PC-3 (cell line): ENCODE measurements around the gene GHRH. TPM values are rescaled to one million over a fixed set of nuclear protein-coding genes. Genes with fewer than 3 reads are reported as not detected.

Experiments
- ATAC-seq: fragments of 200-7000 bp; cut with Tn5 transposase; 2 replicates; pipeline ENCODE4 v1.9.1; 2020; ENCODE audit warnings: mild to moderate bottlenecking, moderate library complexity
- BruUV-seq: library from RNA; stranded (reverse); fragments of 400-500 nt; replicated peaks from 2 replicates; lab custom pipeline; 2021; lab: Mats Ljungman, UMichigan
- CTCF ChIA-PET: fragments of 300-600 bp; sonication (Branson Sonifier 250); formaldehyde crosslinking; loops from one replicate; lab custom pipeline; 2022; ENCODE audit warnings: antibody characterized with exemption; lab: Charles Lee
- POLR2A ChIA-PET: fragments of 300-600 bp; sonication (Branson Sonifier 250); formaldehyde crosslinking; loops from one replicate; lab custom pipeline; 2022; ENCODE audit warnings: antibody characterized with exemption; ENCODE audit not compliant: unreplicated experiment; lab: Charles Lee
- DNase-seq: peaks from one replicate; pipeline ENCODE4 v3.0.0-alpha.2; 2015
- H2AFZ ChIP-seq: fragments of 300-600 bp; sonication (generic); 2 replicates; pipeline ENCODE4 v1.6.0; 2016; ENCODE audit warnings: antibody characterized with exemption, low read length
- H3F3A ChIP-seq: fragments of 300-600 bp; sonication (generic); one replicate; pipeline ENCODE4 v1.6.0; 2017; ENCODE audit warnings: antibody characterized with exemption, low read length, control low read depth, mild to moderate bottlenecking; ENCODE audit not compliant: unreplicated experiment
- H3K27ac ChIP-seq: fragments of 300-600 bp; sonication (generic); 2 replicates; pipeline ENCODE4 v1.5.1; 2016; ENCODE audit warnings: mild to moderate bottlenecking, low read length
- H3K27me3 ChIP-seq: fragments of 300-600 bp; sonication (generic); 2 replicates; pipeline ENCODE4 v1.6.1; 2016; ENCODE audit warnings: low read length, mixed read lengths
- H3K36me3 ChIP-seq: fragments of 300-600 bp; sonication (generic); 2 replicates; pipeline ENCODE4 v1.6.1; 2016; ENCODE audit warnings: low read depth, mixed run types, low read length, mixed read lengths
- H3K4me1 ChIP-seq: fragments of 300-600 bp; sonication (generic); 2 replicates; pipeline ENCODE4 v1.5.1; 2016; ENCODE audit warnings: low read length; ENCODE audit not compliant: insufficient read depth
- H3K4me2 ChIP-seq: fragments of 300-600 bp; sonication (generic); 2 replicates; pipeline ENCODE4 v1.6.0; 2016; ENCODE audit warnings: low read length
- H3K4me3 ChIP-seq: fragments of 300-600 bp; sonication (generic); 2 replicates; pipeline ENCODE4 v1.5.1; 2016; ENCODE audit warnings: mild to moderate bottlenecking, low read length, mixed read lengths
- H3K79me2 ChIP-seq: fragments of 300-600 bp; sonication (generic); 2 replicates; pipeline ENCODE4 v1.6.1; 2017; ENCODE audit warnings: low read length, mixed read lengths
- H3K9ac ChIP-seq: fragments of 300-600 bp; sonication (generic); 2 replicates; pipeline ENCODE4 v1.6.0; 2016; ENCODE audit warnings: mild to moderate bottlenecking, low read length
- H3K9me2 ChIP-seq: fragments of 300-600 bp; sonication (generic); replicated peaks from 2 replicates; pipeline ENCODE4 v1.6.1; 2016; ENCODE audit warnings: mixed run types, low read length, mixed read lengths
- H3K9me3 ChIP-seq: fragments of 300-600 bp; sonication (generic); 2 replicates; pipeline ENCODE4 v1.6.1; 2016; ENCODE audit warnings: low read length, mixed read lengths
- H4K20me1 ChIP-seq: fragments of 300-600 bp; sonication (generic); 2 replicates; pipeline ENCODE4 v1.6.1; 2016; ENCODE audit warnings: low read length, mixed read lengths
- EZH2 ChIP-seq: fragments of 300-600 bp; sonication (generic); IDR thresholded peaks from one replicate; pipeline ENCODE4 v1.6.1; 2017; ENCODE audit warnings: antibody characterized with exemption, mild to moderate bottlenecking, low read length; ENCODE audit not compliant: unreplicated experiment
- EZH2phosphoT487 ChIP-seq: fragments of 300-600 bp; sonication (generic); IDR thresholded peaks from 2 replicates; pipeline ENCODE4 v1.6.1; 2018; ENCODE audit warnings: mild to moderate bottlenecking, antibody characterized with exemption, low read length, borderline replicate concordance
- intact Hi-C: fragments of 100-400 bp; cut with micrococcal nuclease; formaldehyde crosslinking; loops from 2 replicates; pipeline ENCODE4 v1.9.0; 2023
- total RNA-seq: library from RNA; depleted of rRNA; stranded (reverse); fragments of >200 nt; gene quantifications from 2 replicates; pipeline ENCODE4 v1.2.3, GENCODE V29; 2014
- TF ChIP-seq, protein P1 (sequence below): fragments of 300-600 bp; sonication (generic); conservative IDR thresholded peaks from 2 replicates; pipeline ENCODE4 v1.5.1; 2017; ENCODE audit warnings: antibody characterized with exemption, low read depth, mild to moderate bottlenecking, low read length

GHRH gene
- total RNA-seq, 1 experiment from 2014 or later = not detected

DNA sequence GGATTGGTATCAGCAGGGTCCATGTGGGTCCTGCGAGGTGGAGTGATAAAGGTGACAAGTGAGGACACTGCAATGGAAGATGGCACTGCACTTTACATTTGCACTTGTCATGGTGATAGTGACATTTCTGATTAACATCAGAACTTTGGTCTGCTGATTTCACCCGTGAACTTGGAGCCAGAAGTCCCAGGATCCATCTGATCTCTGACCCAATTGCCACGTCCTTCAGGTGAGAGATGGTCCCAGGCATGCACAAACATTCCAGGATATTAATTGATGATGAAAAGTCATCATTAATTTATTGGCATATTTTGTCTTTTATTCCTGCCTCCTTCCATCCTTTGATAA lies 9.8 kb upstream of the GHRH start:
- CTCF ChIA-PET = interaction anchor here (1.4 kb wide), 1 partner anchor 263 kb away, joined by 5 read pairs; no protein-coding TSS in a partner anchor
- Histone ChIP-seq H3K4me3 (no peak overlapping the region), H3K27ac (no peak overlapping the region), H3K9me2 (no peaks in the 10 kb centered on the region), H4K20me1 (no peaks in the 10 kb centered on the region), H3K27me3 (no peaks in the 10 kb centered on the region), H3F3A (no peaks in the 10 kb centered on the region), H3K36me3 (no peaks in the 10 kb centered on the region), H3K4me1 (peaks cover 7% of the 10 kb centered on the region), H3K79me2 (no peaks in the 10 kb centered on the region), H3K4me2 (no peak overlapping the region), H3K9ac (no peak overlapping the region), H2AFZ (no peak overlapping the region), H3K9me3 (no peaks in the 10 kb centered on the region)
- no TSS peak for BruUV-seq
- ATAC-seq (no peak), DNase-seq (no peak)
- intact Hi-C loops = no loop called here
- POLR2A ChIA-PET = interaction anchor here (0.5 kb wide), 1 partner anchor 232 kb away, joined by 3 read pairs; no protein-coding TSS in a partner anchor
- TF ChIP-seq EZH2phosphoT487 (no peak), EZH2 (no peak)
- TF ChIP-seq, protein P1, sequence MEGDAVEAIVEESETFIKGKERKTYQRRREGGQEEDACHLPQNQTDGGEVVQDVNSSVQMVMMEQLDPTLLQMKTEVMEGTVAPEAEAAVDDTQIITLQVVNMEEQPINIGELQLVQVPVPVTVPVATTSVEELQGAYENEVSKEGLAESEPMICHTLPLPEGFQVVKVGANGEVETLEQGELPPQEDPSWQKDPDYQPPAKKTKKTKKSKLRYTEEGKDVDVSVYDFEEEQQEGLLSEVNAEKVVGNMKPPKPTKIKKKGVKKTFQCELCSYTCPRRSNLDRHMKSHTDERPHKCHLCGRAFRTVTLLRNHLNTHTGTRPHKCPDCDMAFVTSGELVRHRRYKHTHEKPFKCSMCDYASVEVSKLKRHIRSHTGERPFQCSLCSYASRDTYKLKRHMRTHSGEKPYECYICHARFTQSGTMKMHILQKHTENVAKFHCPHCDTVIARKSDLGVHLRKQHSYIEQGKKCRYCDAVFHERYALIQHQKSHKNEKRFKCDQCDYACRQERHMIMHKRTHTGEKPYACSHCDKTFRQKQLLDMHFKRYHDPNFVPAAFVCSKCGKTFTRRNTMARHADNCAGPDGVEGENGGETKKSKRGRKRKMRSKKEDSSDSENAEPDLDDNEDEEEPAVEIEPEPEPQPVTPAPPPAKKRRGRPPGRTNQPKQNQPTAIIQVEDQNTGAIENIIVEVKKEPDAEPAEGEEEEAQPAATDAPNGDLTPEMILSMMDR = no peak

DNA sequence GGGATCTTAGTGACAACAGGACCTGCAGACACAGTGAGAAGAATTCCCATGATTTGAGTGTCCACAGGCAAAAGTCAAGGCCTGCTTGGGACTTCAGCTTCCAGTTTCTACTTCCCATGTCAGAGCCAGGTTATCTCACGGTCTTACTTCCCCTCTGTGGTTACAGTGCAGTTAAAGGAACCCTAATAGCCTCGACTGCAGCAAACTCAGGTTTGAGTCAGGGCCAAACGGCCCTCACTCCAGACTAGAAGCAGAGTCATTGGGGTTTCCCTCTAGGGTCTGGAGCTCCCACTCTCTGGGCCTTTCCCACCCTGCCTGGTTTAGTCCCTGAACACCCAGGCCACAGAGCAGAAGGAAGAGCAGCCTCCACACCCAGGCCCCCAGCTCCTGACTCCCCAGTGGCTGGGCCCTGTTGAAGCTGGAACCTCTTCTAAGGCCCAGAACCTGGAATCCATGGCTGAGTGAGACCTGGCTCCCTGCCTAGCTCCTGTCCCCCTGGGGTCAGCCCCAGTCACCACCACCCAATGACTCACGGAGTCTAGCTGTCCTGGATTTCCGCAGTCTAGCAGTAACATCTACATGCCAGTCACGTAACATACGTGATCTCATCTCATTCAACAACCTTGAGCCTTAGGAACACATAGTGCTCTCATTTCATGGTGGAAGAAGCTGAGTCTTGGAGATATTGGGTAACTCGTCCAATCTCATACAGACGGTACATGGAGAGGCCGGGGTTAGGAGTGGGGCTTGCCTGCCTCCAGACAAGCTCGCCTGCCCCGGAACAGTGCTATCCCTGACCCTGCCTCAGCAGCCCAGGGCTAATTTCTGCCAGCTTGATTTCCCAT lies 9.2 kb upstream of the GHRH start:
- no peaks in the 10 kb centered on the region for H3K27me3 ChIP-seq
- no peak overlapping the region for H2AFZ ChIP-seq
- no peaks in the 10 kb centered on the region for H4K20me1 ChIP-seq
- no peak overlapping the region for H3K4me2 ChIP-seq
- CTCF ChIA-PET = interaction anchor here (0.6 to 1.4 kb wide), 5 partner anchors 112 to 363 kb away, joined by 3 to 5 read pairs (median 3); no protein-coding TSS in a partner anchor
- no peak for ATAC-seq
- no peak overlapping the region for H3K4me3 ChIP-seq
- no peak for DNase-seq
- intact Hi-C loops = no loop called here
- no peak overlapping the region for H3K9ac ChIP-seq
- TF ChIP-seq EZH2phosphoT487 (no peak), EZH2 (no peak)
- TF ChIP-seq, protein P1 = no peak
- no TSS peak for BruUV-seq
- peaks cover 13% of the 10 kb centered on the region for H3K4me1 ChIP-seq
- no peaks in the 10 kb centered on the region for H3K36me3 ChIP-seq
- no peaks in the 10 kb centered on the region for H3K79me2 ChIP-seq
- H3K9me3 ChIP-seq = no peaks in the 10 kb centered on the region
- no peaks in the 10 kb centered on the region for H3K9me2 ChIP-seq
- no peak overlapping the region for H3K27ac ChIP-seq
- POLR2A ChIA-PET = interaction anchor here (0.5 to 0.6 kb wide), 2 partner anchors 18 to 233 kb away, joined by 3 read pairs; no protein-coding TSS in a partner anchor
- H3F3A ChIP-seq = no peaks in the 10 kb centered on the region
